ENCODE results near the gene SAPCD1.
"Not testable (repeated sequence)": the region's sequence is repeated elsewhere in the genome, so short reads cannot be mapped to it uniquely, and the experiment has no call there.

Gene SAPCD1

DNA sequence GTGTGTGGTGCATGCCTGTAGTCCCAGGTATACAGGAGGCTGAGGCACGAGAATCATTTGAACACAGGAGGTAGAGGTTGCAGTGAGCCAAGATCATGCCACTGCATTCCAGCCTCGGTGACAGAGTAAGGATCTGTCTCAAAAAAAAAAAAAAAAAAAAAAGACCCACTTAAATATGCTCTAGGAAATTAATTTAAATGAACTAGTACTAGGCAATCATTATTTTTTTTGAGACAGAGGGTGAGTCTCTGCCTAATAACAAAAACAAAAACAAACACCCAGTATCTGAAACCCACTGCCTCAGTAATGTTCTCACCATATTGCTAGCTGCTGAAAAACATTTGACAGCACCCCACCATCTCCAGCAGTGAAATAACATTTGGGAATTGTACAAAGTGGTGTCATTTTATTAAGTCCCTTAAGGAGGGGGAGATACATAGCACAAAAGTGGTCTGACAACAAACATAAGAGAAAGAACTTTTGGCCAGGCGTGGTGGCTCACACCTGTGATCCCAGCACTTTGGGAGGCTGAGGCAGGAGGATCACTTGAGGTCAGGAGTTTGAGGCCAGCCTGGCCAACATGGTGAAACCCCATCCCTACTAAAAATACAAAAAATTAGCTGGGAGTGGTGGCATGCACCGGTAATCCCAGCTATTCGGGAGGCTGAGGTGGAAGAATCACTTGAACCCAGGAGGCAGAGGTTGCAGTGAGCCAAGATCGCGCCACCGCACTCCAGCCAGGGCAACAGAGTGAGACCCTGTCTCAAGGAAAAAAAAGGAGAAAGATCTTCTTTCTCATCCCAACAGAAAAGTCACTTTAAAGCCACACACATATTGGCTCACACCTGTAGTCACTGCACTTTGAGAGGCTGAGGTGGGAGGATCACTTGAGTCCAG, 38.8 kb downstream of the SAPCD1 start:
- not testable (repeated sequence) for DNase-seq (ENCODE audit: low spot score)

DNA sequence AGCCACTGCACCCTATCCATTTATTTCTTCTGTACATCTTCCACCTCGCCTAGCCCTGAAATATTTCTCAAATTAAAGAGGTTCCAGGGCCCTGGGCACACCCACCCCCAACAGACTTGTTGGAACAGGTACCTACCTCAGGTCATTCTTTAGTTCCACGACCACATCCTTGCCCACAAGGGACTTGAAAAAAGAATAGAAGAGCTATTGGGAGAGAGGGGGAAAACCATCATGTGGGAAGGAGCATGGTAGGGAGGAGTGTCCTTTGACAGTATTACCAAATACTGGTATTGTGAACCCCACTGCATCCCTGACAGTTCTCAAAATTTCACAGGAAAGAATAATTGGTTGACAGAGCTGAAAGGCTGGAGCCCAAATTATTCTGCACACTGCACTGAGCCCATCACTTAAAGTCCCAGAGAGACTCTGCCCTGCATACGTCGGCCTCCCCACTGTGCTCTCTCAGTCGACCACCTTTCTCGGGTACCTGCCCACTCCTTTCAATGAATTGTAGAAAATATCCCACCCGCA, 43.5 kb downstream of the SAPCD1 start:
- DNase-seq (ENCODE audit: low spot score): no peak

DNA sequence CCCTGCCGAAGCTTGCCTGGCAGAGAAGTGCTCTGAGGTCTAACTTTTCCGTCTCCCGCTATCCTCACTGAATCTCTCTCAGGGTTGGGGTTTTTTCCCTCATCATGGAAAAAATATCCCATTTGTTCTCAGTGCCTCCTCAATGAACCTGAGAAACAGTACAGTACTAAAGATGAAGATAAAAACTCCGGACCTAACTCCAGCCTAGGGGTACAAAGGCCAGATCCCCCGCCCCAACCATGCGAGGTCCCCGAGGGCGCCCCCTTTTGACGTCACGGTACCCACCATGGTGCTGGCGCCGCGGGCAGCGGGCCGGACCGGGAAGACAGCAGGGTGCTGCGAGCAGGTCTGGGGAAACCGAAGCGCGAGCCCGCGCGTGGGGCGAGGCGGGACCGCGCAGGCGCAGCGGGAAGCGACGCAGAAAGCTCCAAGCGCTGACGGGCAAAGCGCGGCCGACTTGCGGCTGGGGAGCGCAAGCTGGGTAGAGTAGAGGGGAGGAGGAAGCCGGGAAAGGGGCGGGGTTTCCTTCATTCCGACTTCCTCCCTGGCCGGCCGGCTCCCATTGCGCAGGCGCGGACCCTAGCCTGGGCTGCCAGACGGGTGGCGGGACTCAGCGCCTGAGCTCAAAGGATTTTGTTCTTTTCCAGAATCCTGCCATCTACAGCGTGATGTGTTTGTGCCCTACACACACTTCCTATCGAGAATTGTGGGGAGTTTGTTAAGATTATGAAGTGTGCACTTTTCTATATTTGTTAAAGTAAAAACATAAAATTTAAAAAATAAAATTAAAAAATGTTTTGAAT, 44.2 kb downstream of the SAPCD1 start, which contains the start of gene LSM2:
LSM2 (minus strand) TSS at position 497 of the 803 bp plus-strand sequence; CDS start at position 288, 209 bp downstream.
- DNase-seq (ENCODE audit: low spot score): peak; percentile 99

DNA sequence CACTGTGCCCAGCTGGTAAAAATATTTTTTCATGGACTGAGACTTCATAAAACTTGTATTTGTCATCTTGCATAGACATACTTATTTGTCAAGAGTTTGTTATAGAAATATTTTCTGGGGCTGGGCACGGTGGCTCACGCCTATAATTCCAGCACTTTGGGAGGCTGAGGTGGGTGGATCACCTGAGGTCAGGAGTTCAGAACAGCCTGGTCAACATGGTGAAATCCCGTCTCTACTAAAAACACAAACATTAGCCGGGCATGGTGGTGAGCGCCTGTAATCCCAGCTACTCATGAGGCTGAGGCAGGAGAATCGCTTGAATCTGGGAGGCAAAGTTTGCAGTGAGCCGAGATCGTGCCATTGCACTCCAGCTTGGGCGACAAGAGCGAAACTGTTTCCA, 46.1 kb downstream of the SAPCD1 start:
- not testable (repeated sequence) for DNase-seq (ENCODE audit: low spot score)

DNA sequence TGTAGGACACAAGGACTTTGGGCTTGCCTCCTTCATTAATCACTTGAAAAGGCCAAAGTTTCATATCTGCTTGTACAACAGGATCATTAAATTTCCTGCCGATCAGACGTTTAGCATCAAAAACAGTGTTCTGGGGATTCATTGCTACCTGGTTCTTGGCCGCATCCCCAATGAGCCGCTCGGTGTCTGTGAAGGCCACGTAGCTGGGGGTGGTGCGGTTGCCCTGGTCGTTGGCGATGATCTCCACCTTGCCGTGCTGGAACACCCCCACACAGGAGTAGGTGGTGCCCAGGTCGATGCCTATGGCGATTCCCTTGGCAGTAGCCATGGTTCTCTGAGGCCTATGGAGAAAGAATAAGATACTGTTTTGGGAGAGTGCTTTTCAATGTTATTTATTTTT, 49.2 kb downstream of the SAPCD1 start:
- no peak for DNase-seq (ENCODE audit: low spot score)

DNA sequence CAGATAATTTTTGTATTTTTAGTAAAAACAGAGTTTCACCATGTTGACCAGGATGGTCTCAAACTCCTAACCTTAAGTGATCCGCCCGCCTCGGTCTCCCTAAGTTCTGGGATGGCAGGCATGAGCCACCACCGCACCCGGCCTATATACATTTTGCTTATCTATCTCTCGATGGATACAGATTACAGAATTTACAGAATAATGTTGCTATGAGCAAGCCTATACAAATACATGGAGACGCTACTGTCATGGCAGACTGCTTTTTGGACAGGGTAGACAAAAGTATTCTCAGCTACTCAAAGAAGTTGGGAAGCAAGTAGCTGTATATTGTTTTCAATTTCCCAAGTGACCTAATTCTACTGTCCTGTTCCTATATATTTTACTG, 51.0 kb downstream of the SAPCD1 start:
- DNase-seq (ENCODE audit: low spot score): no peak
